Stimulated activated naive B cell treated with anti-CD40 and anti-IgM and Interleukin-4, amounts not matched to agents 10 μg/mL and 1 μg/mL and 100 μg/mL, for 72 hours (primary cell): ENCODE results near the gene LHPP.

ENCODE experiments used
- ATAC-seq, 2 donors: fragments of 150-1000 bp; cut with Tn5 transposase; replicated peaks; 2 replicates each; pipeline ENCODE4 v1.10.0; 2021; ENCODE audit warnings: moderate library complexity in 1 of 2
- DNase-seq: peaks from one replicate; pipeline ENCODE4 v3.0.0; 2021
- H3K27ac Mint-ChIP-seq: one replicate; pipeline ENCODE4 v1.8.0; 2022; ENCODE audit warnings: mild to moderate bottlenecking, mixed read lengths
- H3K27me3 Mint-ChIP-seq, 2 donors: one replicate each; pipeline ENCODE4 v1.8.0; 2022; ENCODE audit warnings: mixed read lengths in 2 of 2
- H3K36me3 Mint-ChIP-seq, 2 donors: one replicate each; pipeline ENCODE4 v1.8.0; 2022; ENCODE audit warnings: mixed read lengths in 2 of 2, mild to moderate bottlenecking in 1 of 2
- H3K4me1 Mint-ChIP-seq, 2 donors: one replicate each; pipeline ENCODE4 v1.8.0; 2022; ENCODE audit warnings: mixed read lengths in 2 of 2, mild to moderate bottlenecking in 1 of 2
- H3K4me3 Mint-ChIP-seq, 2 donors: one replicate each; pipeline ENCODE4 v1.8.0; 2022; ENCODE audit warnings: mild to moderate bottlenecking in 2 of 2, mixed read lengths in 2 of 2, moderate library complexity in 1 of 2
- H3K9me3 Mint-ChIP-seq, 2 donors: one replicate each; pipeline ENCODE4 v1.8.0; 2022; ENCODE audit warnings: mixed read lengths in 2 of 2, mild to moderate bottlenecking in 1 of 2

The LHPP gene

GRCh38 chr10:124596116-124596785 lies 134.6 kb downstream of the LHPP start:
- Mint-ChIP-seq H3K27ac (peak overlapping the region; percentile 60), H3K4me1 (peaks cover 61 to 87% of the 10 kb centered on the region in 2 donors)

GRCh38 chr10:124596962-124597845 lies 135.6 kb downstream of the LHPP start:
- peaks cover 1 to 6% of the 10 kb centered on the region in 2 donors for H3K36me3 Mint-ChIP-seq
- H3K4me1 Mint-ChIP-seq = peaks cover 65 to 91% of the 10 kb centered on the region in 2 donors

More at GRCh38 chr10:124596116-124596785, 134.6 kb downstream of the LHPP start:
- Mint-ChIP-seq H3K27me3 (no peaks in the 10 kb centered on the region), H3K36me3 (peaks cover 1 to 6% of the 10 kb centered on the region in 2 donors), H3K9me3 (peaks cover 4 to 5% of the 10 kb centered on the region in 2 donors), H3K4me3 (no peak overlapping the region)
- ATAC-seq (no peak), DNase-seq (no peak)

GRCh38 chr10:124597846-124598165 lies 136.2 kb downstream of the LHPP start:
- no peak for DNase-seq
- no peak overlapping the region for H3K27ac Mint-ChIP-seq
- H3K4me3 Mint-ChIP-seq = no peak overlapping the region
- H3K9me3 Mint-ChIP-seq = peaks cover 0 to 1% of the 10 kb centered on the region in 2 donors
- H3K36me3 Mint-ChIP-seq = peaks cover 1 to 6% of the 10 kb centered on the region in 2 donors
- peaks cover 65 to 91% of the 10 kb centered on the region in 2 donors for H3K4me1 Mint-ChIP-seq
- ATAC-seq = no peak
- no peaks in the 10 kb centered on the region for H3K27me3 Mint-ChIP-seq

More at GRCh38 chr10:124596962-124597845, 135.6 kb downstream of the LHPP start:
- DNase-seq (no peak), ATAC-seq (no peak)
- no peaks in the 10 kb centered on the region for H3K27me3 Mint-ChIP-seq
- no peak overlapping the region for H3K4me3 Mint-ChIP-seq
- peak overlapping the region; percentile 42 for H3K27ac Mint-ChIP-seq
- peaks cover 0 to 1% of the 10 kb centered on the region in 2 donors for H3K9me3 Mint-ChIP-seq

- Mint-ChIP-seq H3K4me1 (peaks cover 65 to 91% of the 10 kb centered on the region in 2 donors), H3K27ac (no peak overlapping the region), H3K9me3 (peaks cover 0 to 1% of the 10 kb centered on the region in 2 donors), H3K36me3 (peaks cover 1 to 6% of the 10 kb centered on the region in 2 donors), H3K4me3 (no peak overlapping the region), H3K27me3 (no peaks in the 10 kb centered on the region)
- no peak for DNase-seq
- no peak for ATAC-seq
Measured at GRCh38 chr10:124598196-124598595, 136.6 kb downstream of the LHPP start.

GRCh38 chr10:124598773-124599587 lies 137.4 kb downstream of the LHPP start:
- Mint-ChIP-seq H3K36me3 (peaks cover 1 to 6% of the 10 kb centered on the region in 2 donors), H3K4me3 (peak overlapping the region in 1 of 2 donors; percentile 15), H3K4me1 (peaks cover 67 to 97% of the 10 kb centered on the region in 2 donors), H3K9me3 (peaks cover 0 to 1% of the 10 kb centered on the region in 2 donors), H3K27me3 (no peaks in the 10 kb centered on the region), H3K27ac (peak overlapping the region; percentile 33)
- no peak for ATAC-seq
- no peak for DNase-seq

GRCh38 chr10:124599588-124600050 lies 138.0 kb downstream of the LHPP start:
- ATAC-seq = no peak
- Mint-ChIP-seq H3K4me3 (no peak overlapping the region), H3K9me3 (peaks cover 0 to 1% of the 10 kb centered on the region in 2 donors), H3K36me3 (peaks cover 3 to 6% of the 10 kb centered on the region in 2 donors), H3K4me1 (peaks cover 72 to 97% of the 10 kb centered on the region in 2 donors), H3K27ac (peak overlapping the region; percentile 70), H3K27me3 (no peaks in the 10 kb centered on the region)
- no peak for DNase-seq

- no peak for ATAC-seq
- peak overlapping the region; percentile 28 to 57 for H3K4me3 Mint-ChIP-seq
- H3K4me1 Mint-ChIP-seq = peaks cover 73 to 99% of the 10 kb centered on the region in 2 donors
Measured at GRCh38 chr10:124600051-124600880, 138.6 kb downstream of the LHPP start.

GRCh38 chr10:124601016-124601415 lies 139.4 kb downstream of the LHPP start:
- peaks cover 76 to 100% of the 10 kb centered on the region in 2 donors for H3K4me1 Mint-ChIP-seq
- peak overlapping the region; percentile 57 to 72 for H3K4me3 Mint-ChIP-seq
- H3K9me3 Mint-ChIP-seq = no peaks in the 10 kb centered on the region
- H3K36me3 Mint-ChIP-seq = peaks cover 7% of the 10 kb centered on the region in 2 donors
- DNase-seq = no peak
- no peaks in the 10 kb centered on the region for H3K27me3 Mint-ChIP-seq
- ATAC-seq = peak; percentile 31 to 41
- H3K27ac Mint-ChIP-seq = peak overlapping the region; percentile 70

More at GRCh38 chr10:124600051-124600880, 138.6 kb downstream of the LHPP start:
- H3K36me3 Mint-ChIP-seq = peaks cover 4 to 8% of the 10 kb centered on the region in 2 donors
- H3K27ac Mint-ChIP-seq = peak overlapping the region; percentile 70
- no peak for DNase-seq
- H3K27me3 Mint-ChIP-seq = no peaks in the 10 kb centered on the region
- H3K9me3 Mint-ChIP-seq = peaks cover 0 to 1% of the 10 kb centered on the region in 2 donors

- DNase-seq (peak; percentile 80), ATAC-seq (peak; percentile 84 to 88)
- H3K4me1 Mint-ChIP-seq = peaks cover 75 to 100% of the 10 kb centered on the region in 2 donors
- peak overlapping the region; percentile 57 to 72 for H3K4me3 Mint-ChIP-seq
- peak overlapping the region; percentile 70 for H3K27ac Mint-ChIP-seq
- H3K36me3 Mint-ChIP-seq = peaks cover 7% of the 10 kb centered on the region in 2 donors
- H3K9me3 Mint-ChIP-seq = no peaks in the 10 kb centered on the region
- H3K27me3 Mint-ChIP-seq = no peaks in the 10 kb centered on the region
Measured at GRCh38 chr10:124601431-124602120, 140.0 kb downstream of the LHPP start.

GRCh38 chr10:124602121-124602561 lies 140.5 kb downstream of the LHPP start:
- ATAC-seq (peak in 1 of 2 donors; percentile 1), DNase-seq (no peak)
- no peaks in the 10 kb centered on the region for H3K27me3 Mint-ChIP-seq
- H3K27ac Mint-ChIP-seq = peak overlapping the region; percentile 70
- H3K9me3 Mint-ChIP-seq = no peaks in the 10 kb centered on the region
- peak overlapping the region; percentile 57 to 72 for H3K4me3 Mint-ChIP-seq
- H3K4me1 Mint-ChIP-seq = peaks cover 76 to 100% of the 10 kb centered on the region in 2 donors
- peaks cover 7% of the 10 kb centered on the region in 2 donors for H3K36me3 Mint-ChIP-seq

- no peak for DNase-seq
- Mint-ChIP-seq H3K4me3 (peak overlapping the region in 1 of 2 donors; percentile 32), H3K9me3 (no peaks in the 10 kb centered on the region), H3K36me3 (peaks cover 7% of the 10 kb centered on the region in 2 donors), H3K27me3 (no peaks in the 10 kb centered on the region), H3K4me1 (peaks cover 73 to 100% of the 10 kb centered on the region in 2 donors), H3K27ac (peak overlapping the region; percentile 47)
- ATAC-seq = no peak
Measured at GRCh38 chr10:124602646-124603365, 141.2 kb downstream of the LHPP start.
